Measurements from ENCODE around the gene ZNF197.
"Not testable (repeated sequence)": the region's sequence is repeated elsewhere in the genome, so short reads cannot be mapped to it uniquely, and the experiment has no call there.

Gene ZNF197

GRCh38 chr3:44665173-44665572, 40.3 kb downstream of the ZNF197 start:
- DNase-seq (ENCODE audit: low read depth): no peak

- DNase-seq (ENCODE audit: low read depth): no peak
Observed at GRCh38 chr3:44666346-44666745, 41.5 kb downstream of the ZNF197 start.

- no peak for DNase-seq (ENCODE audit: low read depth)
Observed at GRCh38 chr3:44669760-44670159, 44.9 kb downstream of the ZNF197 start.

GRCh38 chr3:44673466-44673865, 48.6 kb downstream of the ZNF197 start:
- not testable (repeated sequence) for DNase-seq (ENCODE audit: low read depth)

GRCh38 chr3:44674211-44674610, 49.4 kb downstream of the ZNF197 start:
- DNase-seq (ENCODE audit: low read depth): no peak

- no peak for DNase-seq (ENCODE audit: low read depth)
Observed at GRCh38 chr3:44678480-44679116, 53.8 kb downstream of the ZNF197 start.

- no peak for DNase-seq (ENCODE audit: low read depth)
Observed at GRCh38 chr3:44680921-44681455, 56.2 kb downstream of the ZNF197 start.

GRCh38 chr3:44682182-44682896, 57.5 kb downstream of the ZNF197 start:
- no peak for DNase-seq (ENCODE audit: low read depth)

- peak; percentile 70 for DNase-seq (ENCODE audit: low read depth)
Observed at GRCh38 chr3:44685128-44685800, 60.4 kb downstream of the ZNF197 start.

GRCh38 chr3:44687898-44688297, 63.1 kb downstream of the ZNF197 start:
- DNase-seq (ENCODE audit: low read depth): no peak

Data from stromal cell of bone marrow (primary cell).